GM19193 (cell line): ENCODE data around the gene PHOX2A.

ENCODE experiments used
- POLR2A ChIP-seq: IDR thresholded peaks from 4 replicates; pipeline ENCODE4 v1.6.1; 2011; ENCODE audit not compliant: insufficient read depth, insufficient read length; ENCODE audit errors: extremely low read depth

PHOX2A gene

DNA sequence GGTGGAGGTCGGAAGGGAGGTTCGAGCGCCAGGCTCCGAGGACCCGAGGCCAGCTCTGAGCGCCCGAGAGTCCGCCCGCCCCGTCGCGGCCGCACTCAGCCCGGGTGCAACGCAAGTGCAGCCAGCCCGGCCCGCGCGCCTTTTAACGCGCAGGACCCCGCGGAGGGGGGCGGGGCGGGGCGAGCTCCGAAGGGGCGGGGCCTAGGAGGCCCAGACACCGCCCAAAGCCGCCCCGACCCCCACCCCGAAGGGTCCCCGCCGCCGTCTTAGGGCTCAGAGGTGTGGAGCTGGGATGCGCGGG, at the start of gene PHOX2A:
TSS of gene PHOX2A (minus strand) at position 117 of the 301 bp plus-strand sequence. CDS start 172 bp downstream, outside the sequence.
- no peak for TF ChIP-seq POLR2A

DNA sequence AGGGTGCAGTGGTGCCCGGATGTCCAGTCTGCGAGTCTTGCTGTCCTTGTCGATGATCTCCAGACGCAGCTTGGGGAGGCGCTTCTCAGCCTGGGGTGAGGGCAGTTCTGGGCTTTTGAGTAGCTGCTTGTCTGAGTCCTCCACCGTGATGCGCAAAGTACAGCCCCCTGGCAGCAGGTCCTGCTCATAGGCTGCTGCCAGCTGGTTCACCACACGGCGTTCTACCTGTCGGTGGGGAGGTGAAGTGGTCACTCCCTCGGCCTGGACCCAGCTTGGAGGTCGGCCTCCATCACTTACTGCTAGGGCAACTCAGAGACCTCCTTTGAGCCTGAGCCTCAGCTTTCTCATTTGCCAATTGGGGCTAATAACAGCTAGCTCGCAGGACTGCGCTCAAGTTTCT, 49.4 kb upstream of the PHOX2A start:
- no peak for TF ChIP-seq POLR2A

DNA sequence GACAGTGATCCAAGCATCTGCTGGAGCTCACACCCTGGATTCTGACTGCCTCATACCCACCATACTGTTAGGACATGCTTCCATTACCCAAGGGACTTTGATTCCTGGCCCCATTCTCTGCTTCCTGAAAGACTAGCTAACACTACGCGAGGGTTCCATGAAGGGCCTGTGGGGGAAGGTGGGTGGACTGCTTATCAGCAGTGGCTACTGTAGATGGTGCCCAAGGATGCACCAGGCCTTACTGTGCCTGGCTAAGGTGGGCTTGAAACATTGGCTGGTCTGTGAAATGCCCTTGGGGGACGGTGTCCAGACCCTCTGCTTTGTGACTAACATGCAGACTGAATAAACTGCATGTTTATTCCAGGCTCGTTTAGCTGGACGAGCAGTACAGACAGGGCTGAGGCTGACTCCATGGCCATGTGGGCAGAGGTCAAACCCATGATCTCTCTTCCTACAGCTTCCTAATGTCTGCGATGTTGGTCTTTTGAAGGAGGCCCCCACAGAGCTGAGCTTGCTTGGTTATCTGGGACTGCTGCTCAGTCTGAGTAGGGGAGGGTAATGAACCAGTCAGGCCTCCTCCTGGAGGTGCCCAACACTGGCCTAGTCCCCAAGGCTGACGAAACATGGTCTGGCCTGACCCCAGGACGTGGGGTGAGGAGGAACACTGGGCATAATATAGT, 48.3 kb upstream of the PHOX2A start:
- no peak for TF ChIP-seq POLR2A

DNA sequence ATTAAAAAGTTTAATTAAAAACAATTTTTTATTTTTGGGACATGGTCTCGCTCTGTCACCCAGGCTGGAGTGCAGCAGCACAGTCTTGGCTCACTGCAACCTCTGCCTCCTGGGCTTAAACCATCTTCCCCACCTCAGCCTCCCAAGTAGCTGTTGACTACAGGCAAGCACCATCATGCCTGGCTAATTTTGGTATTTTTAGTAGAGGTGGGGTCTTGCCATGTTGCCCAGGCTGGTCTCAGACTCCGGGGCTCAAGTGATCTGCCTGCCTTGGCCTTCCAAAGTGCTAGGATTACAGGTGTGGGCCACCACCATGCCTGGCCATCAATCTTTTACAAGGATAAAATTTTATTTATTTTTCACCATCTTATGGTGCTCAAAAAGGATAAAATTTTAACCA, 43.3 kb upstream of the PHOX2A start:
- TF ChIP-seq POLR2A = no peak

DNA sequence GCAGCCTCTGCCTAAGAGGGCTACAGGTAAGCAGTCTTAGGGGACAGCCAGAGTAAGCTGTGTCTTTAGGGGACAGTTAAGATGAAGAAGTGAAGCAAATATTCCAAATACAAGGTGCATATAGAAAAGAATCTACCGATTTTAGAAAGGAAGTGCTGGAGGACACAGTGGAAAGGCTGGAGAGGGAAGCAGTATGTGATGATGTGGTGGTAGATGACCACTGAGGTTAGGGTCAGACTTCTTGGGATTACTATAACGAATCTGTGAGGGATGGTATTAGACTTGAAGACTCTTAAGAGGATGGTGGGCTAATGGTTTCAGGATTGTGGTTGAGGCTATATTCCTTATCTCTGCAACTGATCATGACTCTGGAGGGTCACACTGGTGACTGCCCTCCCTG, 40.0 kb upstream of the PHOX2A start:
- no peak for TF ChIP-seq POLR2A

DNA sequence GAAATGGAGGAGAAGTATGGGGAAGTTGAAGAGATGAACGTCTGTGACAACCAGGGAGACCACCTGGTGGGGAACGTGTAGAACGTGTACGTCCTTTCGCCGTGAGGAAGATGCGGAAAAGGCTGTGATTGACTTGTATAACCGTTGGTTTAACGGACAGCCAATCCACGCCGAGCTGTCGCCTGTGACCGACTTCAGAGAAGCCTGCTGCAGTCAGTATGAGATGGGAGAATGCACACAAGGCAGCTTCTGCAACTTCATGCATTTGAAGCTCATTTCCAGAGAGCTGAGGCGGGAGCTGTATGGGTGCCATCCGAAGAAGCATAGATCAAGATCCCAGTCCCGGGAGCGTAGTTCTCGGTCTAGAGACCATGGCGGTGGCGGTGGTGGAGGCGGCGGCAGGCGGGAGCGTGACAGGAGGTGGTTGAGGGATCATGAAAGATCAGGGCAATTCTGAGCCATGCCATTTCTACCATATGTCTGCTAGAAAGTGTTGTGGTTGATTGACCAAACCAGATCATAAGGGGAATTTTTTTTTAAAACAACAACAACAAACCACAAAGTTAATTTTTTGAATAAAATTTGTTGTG, 36.8 kb upstream of the PHOX2A start:
- TF ChIP-seq POLR2A = no peak

DNA sequence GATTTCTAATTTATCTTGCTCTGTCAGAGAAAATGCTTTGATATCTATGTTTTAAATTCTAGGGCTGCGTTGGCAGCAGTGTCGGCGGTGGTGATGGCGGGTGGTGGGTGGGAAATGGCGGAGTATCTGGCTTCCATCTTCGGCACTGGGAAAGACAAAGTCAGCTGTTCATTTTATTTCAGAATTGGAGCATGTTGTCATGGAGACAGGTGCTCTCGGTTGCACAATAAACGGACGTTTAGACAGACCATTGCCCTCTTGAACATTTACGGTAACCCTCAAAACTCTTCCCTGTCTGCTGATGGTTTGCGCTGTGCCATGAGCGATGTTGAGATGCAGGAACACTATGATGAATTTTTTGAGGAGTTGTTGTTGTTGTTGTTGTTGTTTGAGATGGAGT, 36.1 kb upstream of the PHOX2A start:
- TF ChIP-seq POLR2A = no peak

DNA sequence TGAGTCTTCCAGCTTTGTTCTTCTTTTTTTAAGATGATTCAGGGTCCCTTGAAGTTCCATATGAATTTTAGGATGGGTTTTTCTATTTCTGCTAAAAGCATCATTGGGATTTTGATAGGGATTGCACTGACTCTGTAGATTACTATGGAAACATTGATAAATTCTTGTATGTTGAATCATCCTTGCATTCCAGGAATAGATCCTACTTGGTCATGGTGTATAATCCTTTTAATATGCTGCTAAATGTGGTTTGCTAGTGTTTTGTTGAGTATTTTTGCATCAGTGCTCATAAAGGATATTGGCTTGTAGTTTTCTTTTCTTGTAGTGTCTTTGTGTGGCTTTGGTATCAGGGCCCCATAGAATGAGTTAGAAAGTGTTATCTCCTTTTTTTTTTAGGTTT, 34.9 kb upstream of the PHOX2A start:
- no peak for TF ChIP-seq POLR2A

DNA sequence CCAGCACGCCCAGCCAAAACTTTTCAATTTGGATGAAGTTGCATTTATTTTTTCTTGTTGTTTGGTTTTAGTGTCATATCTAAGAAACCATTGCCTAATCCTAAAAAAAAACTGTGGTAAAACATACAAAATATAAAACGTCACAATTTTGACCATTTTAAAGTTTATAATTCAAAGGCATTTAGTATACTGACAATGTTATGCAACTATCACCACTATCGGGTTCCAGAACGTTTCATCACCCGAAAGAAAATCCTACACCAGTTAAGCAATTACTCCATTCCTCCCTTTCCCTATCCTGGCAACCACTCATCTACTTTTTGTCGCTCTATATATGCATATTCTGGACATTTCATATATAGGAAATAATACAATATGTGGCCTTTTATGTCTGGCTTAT, 30.5 kb upstream of the PHOX2A start:
- no peak for TF ChIP-seq POLR2A

DNA sequence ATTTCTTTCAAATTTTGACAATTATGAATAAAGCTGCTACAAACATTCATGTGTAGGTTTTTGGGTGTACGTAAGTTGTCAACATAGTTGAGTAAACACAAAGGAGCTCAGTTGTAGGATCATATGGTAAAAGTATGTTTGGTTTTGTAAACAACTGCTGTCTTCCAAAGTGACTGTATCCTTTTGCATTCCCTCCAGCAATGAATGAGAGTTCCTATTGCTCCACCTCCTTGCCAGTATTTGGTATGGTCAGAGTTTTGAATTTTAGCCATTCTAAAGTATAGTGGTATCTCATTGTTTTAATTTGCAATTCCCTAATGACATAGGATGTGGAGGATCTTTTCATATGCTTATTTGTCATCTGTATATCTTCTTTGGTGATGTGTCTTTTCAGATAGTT, 28.0 kb upstream of the PHOX2A start:
- TF ChIP-seq POLR2A = no peak

DNA sequence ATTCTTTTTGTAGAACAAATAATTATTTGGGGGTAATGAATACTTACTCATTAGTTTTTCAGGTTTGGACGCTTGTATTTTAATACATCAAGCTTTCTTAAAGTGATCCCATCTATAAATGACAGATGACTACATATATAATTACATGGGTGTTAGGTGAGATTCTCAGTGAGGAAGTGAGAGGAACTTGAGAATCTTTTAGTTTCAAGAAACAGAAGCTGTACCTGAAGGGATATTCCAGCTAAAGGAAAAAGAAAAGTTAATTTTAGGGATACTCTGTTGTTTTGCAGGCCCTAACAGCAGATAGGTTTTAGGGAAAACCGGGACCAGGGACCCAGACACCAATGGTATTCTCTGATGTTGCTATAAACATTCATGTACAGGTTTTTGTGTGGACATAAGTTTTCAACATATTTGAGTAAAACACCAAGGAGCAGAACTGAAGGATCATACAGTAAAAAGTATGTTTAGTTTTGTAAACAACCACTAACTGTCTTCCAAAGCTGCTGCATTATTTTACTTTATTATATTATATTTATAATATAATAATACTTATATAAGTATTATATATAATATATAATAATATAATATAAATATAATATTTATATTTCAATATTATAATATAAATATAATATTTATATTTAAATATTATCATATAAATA, 24.1 kb upstream of the PHOX2A start:
- TF ChIP-seq POLR2A = no peak

DNA sequence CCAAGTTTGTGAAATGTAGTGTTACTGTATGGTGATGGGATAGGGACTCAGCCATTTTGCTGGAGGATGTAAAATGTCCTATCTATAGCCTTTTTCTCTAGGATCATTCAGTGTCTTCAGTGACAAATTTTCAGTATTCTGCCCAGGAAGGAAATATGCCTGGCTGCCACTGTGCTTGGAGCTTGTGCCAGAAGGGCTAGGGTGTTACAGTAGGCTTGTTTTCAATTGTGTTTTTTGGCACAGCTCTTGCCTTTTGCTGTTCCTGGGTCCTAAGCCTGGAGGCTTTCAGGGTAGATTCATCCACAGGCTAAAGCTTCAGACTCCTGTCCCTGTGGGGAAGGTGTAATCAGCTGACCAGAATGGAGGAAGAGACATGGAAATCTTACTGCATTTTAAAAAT, 22.0 kb upstream of the PHOX2A start:
- TF ChIP-seq POLR2A = no peak

DNA sequence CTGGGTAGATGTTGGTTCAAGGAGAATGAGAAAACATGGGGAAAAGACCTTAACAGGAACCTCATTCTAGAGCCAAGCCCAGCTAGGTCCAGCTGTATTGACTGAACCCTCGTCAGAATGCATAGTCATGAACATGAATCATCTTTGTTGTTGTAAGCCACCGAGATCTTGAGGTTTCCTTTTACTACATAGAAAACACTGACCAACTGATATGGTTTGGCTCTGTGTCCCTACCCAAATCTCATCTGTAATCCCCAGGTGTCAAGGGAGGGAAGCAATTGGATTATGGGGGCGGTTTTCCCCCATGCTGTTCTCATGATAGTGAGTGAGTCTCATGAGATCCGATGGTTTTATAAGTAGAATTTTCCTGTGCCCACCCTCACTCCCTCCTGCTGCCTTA, 19.4 kb upstream of the PHOX2A start:
- no peak for TF ChIP-seq POLR2A

DNA sequence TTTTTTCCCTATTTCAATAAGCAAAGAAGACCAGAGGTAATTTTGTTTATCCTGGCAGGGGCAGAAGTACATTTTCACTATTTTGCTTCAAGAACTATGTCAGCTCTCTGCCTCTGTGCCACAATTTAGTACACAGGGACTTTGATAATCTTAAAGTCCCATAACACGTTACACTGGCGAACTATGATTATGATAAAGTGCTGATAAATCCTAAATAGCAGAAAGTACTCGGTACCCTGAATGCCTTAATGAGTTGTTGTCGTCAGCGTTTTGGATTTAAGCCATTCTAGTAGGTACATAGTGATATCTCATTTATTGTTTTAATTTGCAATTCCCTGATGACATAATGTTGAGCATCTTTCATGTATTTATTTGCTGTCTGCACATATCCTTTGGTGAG, 16.6 kb upstream of the PHOX2A start:
- TF ChIP-seq POLR2A = no peak

DNA sequence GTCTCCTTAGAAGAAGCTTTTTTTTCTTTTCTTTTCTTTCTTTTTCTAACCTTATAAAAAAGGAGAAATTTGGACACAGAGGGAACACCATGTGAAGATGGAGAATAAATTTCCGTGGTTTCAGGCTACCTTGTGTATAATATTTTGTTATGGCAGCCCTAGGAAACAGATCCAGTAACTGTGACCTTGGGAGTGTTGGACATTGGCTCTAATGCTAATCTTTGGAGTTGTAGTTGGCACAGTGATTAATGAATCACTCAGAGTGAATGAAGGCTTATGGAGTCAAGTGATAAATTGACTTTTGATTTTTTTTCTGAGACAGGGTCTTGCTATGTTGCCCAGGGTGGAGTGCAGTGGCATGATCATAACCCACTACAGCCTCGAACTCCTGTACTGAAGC, 15.5 kb upstream of the PHOX2A start:
- TF ChIP-seq POLR2A = no peak

DNA sequence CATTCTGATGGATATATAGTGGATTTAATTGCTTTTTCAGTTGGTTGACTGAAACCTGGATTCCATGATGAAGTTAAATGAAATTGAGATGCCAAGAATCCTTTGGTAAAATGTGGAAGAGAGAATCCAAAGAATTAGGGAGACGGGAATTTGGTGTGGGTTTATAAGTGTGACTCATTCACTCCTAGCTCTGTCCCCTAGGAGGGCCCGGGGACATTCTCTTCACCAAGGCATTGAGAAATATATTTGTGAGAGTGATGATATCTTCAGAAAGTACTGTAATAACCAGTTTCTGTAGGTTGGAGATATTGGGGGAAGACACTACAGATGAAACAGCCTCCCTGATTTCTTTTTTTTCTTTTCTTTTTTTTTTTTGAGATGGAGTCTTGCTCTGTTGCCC, 13.6 kb upstream of the PHOX2A start:
- no peak for TF ChIP-seq POLR2A

DNA sequence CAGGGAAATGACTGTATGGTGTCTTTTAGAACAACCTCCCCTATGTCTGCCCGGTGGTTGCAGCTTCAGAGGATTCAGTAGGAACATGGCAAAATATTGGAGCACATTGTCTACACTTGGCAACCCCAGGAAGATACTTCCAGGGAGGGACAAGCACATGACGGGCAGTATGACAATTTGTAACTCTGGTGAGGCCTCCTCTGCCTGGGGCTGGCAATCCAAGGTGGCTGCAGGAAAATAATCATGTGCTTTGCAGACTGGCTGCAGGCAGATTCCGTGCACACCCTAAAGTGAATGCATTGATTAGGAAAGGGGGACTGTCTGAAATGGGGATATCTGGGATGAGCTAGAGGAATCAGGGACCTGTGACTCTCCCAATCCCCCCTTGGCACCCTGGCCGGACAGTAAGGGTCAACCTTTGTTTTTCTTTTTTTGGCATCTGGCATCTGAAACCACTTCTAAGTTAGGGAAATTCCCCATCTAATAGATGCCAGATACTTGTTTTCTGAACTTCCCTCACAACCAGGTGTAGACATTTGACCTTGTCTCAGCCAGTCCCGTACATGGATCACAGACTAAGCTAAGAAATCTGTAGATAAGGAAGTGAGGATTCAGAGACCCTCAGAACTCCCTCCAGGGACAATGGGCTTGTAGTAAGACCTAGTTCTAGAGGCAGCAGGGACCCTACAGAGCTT, 10.5 kb upstream of the PHOX2A start:
- no peak for TF ChIP-seq POLR2A

DNA sequence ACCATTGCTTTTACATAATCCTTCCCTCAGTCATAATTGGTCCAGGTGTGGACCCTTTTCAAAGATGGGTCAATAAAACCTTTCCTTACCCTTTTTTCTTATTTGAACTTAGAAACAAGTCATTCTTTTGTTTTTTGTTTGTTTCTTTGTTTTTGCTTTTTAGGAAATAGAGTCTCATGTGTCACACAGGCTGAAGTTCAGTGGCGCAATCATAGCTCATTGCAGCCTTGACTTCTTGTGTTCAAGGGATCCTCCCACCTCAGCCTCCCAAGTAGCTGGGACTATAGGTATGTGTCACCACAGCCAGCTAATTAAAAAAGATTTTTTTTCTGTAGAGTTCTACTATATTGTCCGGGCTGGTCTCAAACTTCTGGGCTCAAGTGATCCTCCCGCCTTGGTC, 9.4 kb upstream of the PHOX2A start:
- TF ChIP-seq POLR2A = no peak
